WERI-Rb-1 (cell line): ENCODE results near the gene PIGT.

ENCODE experiments used
- DNase-seq: peaks from one replicate; pipeline ENCODE4 v3.0.0-alpha.2; 2020
- H3K27ac ChIP-seq: fragments of 250-450 bp; sonication (Bioruptor Pico); 2 replicates; pipeline ENCODE4 v1.5.1; 2020; ENCODE audit warnings: mild to moderate bottlenecking, moderate library complexity
- H3K27me3 ChIP-seq: fragments of 250-450 bp; sonication (Bioruptor Pico); 2 replicates; pipeline ENCODE4 v1.5.1; 2021; ENCODE audit warnings: mild to moderate bottlenecking, low read depth, moderate library complexity; ENCODE audit not compliant: insufficient read depth, severe bottlenecking
- H3K36me3 ChIP-seq: fragments of 250-450 bp; sonication (Bioruptor Pico); 2 replicates; pipeline ENCODE4 v1.5.1; 2020; ENCODE audit warnings: mild to moderate bottlenecking, moderate library complexity
- H3K4me3 ChIP-seq: 2 replicates; pipeline ENCODE4 v1.5.1; 2011; ENCODE audit warnings: low read depth, mild to moderate bottlenecking, control low read depth, low read length
- H3K9me3 ChIP-seq: fragments of 250-450 bp; sonication (Bioruptor Pico); 2 replicates; pipeline ENCODE4 v1.5.1; 2021; ENCODE audit warnings: mild to moderate bottlenecking, moderate library complexity; ENCODE audit not compliant: severe bottlenecking
- CTCF ChIP-seq: IDR thresholded peaks from 2 replicates; pipeline ENCODE4 v1.5.1; 2011; ENCODE audit warnings: low read depth, mild to moderate bottlenecking, control low read depth, inconsistent platforms, low read length

PIGT gene

GRCh38 chr20:45392733-45393132 is 23.2 kb upstream of the PIGT start:
- H3K9me3 ChIP-seq = no peaks in the 10 kb centered on the region
- H3K27ac ChIP-seq = no peak overlapping the region
- H3K4me3 ChIP-seq = no peak overlapping the region
- TF ChIP-seq CTCF = no peak
- H3K27me3 ChIP-seq = no peaks in the 10 kb centered on the region
- H3K36me3 ChIP-seq = no peaks in the 10 kb centered on the region
- DNase-seq = no peak

DNA sequence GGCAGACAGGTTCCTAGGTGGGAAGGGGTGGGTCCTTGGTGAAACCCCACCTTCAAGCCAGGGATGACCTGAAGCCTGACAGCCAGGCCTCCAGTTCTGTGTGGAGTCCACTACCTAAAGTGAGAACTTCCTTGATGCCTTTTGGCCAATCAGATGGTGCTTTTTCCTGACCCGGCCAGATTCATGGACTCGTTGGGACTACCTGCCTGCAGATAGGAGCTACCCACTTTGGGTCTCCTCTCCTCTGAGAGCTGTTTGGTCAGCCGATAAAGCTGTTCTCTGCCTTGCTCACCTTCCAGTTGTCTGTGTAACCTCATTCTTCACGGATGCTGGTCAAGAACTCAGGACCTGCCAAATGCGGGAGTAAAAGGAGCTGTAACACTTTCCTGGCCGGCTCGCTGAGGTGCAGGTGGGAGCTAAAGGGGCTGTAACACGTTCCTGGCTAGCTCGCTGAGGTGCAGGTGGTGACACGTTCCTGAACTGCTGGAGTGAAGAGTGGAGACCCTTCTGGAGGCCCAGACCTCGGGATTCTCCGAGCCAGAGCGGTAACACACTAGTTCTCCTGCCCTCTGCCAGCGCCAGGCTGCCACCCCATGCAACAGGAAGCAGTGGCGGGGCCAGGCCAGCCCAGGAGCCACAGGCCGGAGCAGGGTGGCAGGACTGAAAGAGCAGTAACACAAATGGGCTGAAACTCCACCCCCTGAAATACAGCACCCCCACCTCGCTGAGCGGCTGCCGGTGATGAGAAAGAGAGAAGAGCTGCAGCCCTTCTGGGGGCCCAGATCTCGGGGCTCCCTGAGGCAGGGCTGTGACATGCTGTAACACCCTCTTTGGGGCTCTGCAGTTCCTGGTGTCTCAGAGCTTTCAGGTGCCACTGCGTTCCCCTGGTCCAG is 21.5 kb upstream of the PIGT start:
- Histone ChIP-seq H3K27me3 (no peaks in the 10 kb centered on the region), H3K9me3 (no peaks in the 10 kb centered on the region), H3K27ac (no peak overlapping the region), H3K36me3 (no peaks in the 10 kb centered on the region), H3K4me3 (no peak overlapping the region)
- TF ChIP-seq CTCF = no peak
- no peak for DNase-seq

- no peak for TF ChIP-seq CTCF
- no peak for DNase-seq
- H3K4me3 ChIP-seq = no peak overlapping the region
- H3K36me3 ChIP-seq = no peaks in the 10 kb centered on the region
- H3K27me3 ChIP-seq = no peaks in the 10 kb centered on the region
- H3K27ac ChIP-seq = no peak overlapping the region
- peaks cover 1% of the 10 kb centered on the region for H3K9me3 ChIP-seq
These were observed 20.9 kb upstream of the PIGT start for GRCh38 chr20:45395114-45395415.

- H3K36me3 ChIP-seq = no peaks in the 10 kb centered on the region
- no peak for TF ChIP-seq CTCF
- no peak for DNase-seq
- no peak overlapping the region for H3K4me3 ChIP-seq
- H3K27ac ChIP-seq = no peak overlapping the region
- H3K9me3 ChIP-seq = peaks cover 11% of the 10 kb centered on the region
- H3K27me3 ChIP-seq = no peaks in the 10 kb centered on the region
These were observed 16.9 kb upstream of the PIGT start for GRCh38 chr20:45399018-45399417.

DNA sequence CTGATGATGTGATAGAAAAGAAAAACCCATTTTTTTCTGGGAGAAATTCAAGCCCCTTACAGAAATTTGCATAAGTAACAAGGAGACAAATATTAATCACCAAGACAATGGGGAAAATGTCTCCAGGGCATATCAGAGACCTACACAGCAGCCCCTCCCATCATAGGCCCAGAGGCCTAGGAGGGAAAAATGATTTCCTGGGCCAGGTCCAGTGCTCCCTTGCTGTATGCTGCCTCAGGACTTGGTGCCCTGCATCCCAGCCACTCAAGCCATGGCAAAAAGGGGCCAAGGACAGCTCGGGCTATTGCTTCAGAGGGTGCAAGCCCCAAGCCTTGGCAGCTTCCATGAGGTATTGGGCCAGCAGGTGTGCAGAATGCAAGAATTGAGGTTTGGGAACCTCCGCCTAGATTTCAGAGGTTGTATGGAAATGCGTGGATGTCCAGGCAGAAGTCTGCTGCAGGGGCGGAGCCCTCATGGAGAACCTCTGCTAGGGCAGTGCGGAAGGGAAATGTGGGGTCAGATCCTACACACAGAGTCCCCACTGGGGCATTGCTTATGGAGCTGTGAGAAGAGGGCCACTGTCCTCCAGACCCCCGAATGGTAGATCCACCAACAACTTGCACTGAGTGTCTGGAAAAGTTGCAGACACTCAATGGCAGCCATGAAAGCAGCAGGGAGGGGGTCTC is 15.5 kb upstream of the PIGT start:
- DNase-seq = no peak
- Histone ChIP-seq H3K27me3 (no peaks in the 10 kb centered on the region), H3K36me3 (no peaks in the 10 kb centered on the region), H3K27ac (no peak overlapping the region), H3K4me3 (no peak overlapping the region), H3K9me3 (peaks cover 11% of the 10 kb centered on the region)
- no peak for TF ChIP-seq CTCF
